NCI-H460 (cell line): ENCODE data around the gene BASP1. TPM values are rescaled to one million over a fixed set of nuclear protein-coding genes. Genes with fewer than 3 reads are reported as not detected.
"Not testable (repeated sequence)": the region's sequence is repeated elsewhere in the genome, so short reads cannot be mapped to it uniquely, and the experiment has no call there.

Source experiments
- DNase-seq: peaks from one replicate; pipeline ENCODE4 v3.0.0-alpha.2; 2016; ENCODE audit warnings: low read depth; ENCODE audit errors: extremely low read depth
- small RNA-seq, 2 experiments: library from RNA; depleted of rRNA; stranded (forward); fragments of <200 nt; gene quantifications; one replicate each; pipeline ENCODE3, GENCODE V24; 2014
- total RNA-seq: library from RNA; depleted of rRNA; stranded (reverse); fragments of >200 nt; shearing (Covaris generic); gene quantifications from 2 replicates; pipeline ENCODE4 v1.2.3, GENCODE V29; 2014

BASP1 gene
- total RNA-seq, 1 experiment from 2014 or later, result 162 TPM

GRCh38 chr5:17311811-17312210 is 94.4 kb downstream of the BASP1 start:
- DNase-seq, result not testable (repeated sequence)

- no peak for DNase-seq
Measured at GRCh38 chr5:17312358-17312757, 94.9 kb downstream of the BASP1 start.

GRCh38 chr5:17314907-17315471 is 97.6 kb downstream of the BASP1 start:
- no peak for DNase-seq

GRCh38 chr5:17315710-17316221 is 98.3 kb downstream of the BASP1 start:
- no peak for DNase-seq

- no peak for DNase-seq
Measured at GRCh38 chr5:17316970-17317459, 99.6 kb downstream of the BASP1 start.

- DNase-seq, result no peak
Measured at GRCh38 chr5:17317473-17317872, 100.0 kb downstream of the BASP1 start.

GRCh38 chr5:17319095-17319494 is 101.7 kb downstream of the BASP1 start:
- not testable (repeated sequence) for DNase-seq

GRCh38 chr5:17325770-17326599 is 108.6 kb downstream of the BASP1 start:
- DNase-seq, result no peak

Small RNA genes within 50 kb of the gene (small RNA-seq; reads per million reads assigned to genes)
- 0 reads per million in 2 experiments for gene RNU6-1003P
